ENCODE data around the gene NR6A1. TPM values are rescaled to one million over a fixed set of nuclear protein-coding genes. Genes with fewer than 3 reads are reported as not detected.
A peak's percentile ranks its signal among the peaks of the same experiment; 100 is the strongest.

NR6A1 gene
- total and polyA plus RNA-seq, 5 donors, result 0.57 to 1.9 (median 0.91) TPM

- ATAC-seq (no peak), DNase-seq (no peak)
- Histone ChIP-seq H3K4me3 (ENCODE audit: low read length) (no peak overlapping the region), H3K9me3 (ENCODE audit: control insufficient read depth, low read length) (no peaks in the 10 kb centered on the region), H3K27ac (ENCODE audit: low read length) (no peak overlapping the region), H3K27me3 (ENCODE audit: control insufficient read depth, insufficient read depth) (no peaks in the 10 kb centered on the region), H3K4me1 (ENCODE audit: control insufficient read depth, insufficient read depth, low read length) (peaks cover 8% of the 10 kb centered on the region)
- WGBS, result 79% methylated on average over 11 of the region's 11 CpGs
- intact Hi-C loops (cut with DNase I), result no loop called here
These were observed 23.9 kb upstream of the NR6A1 start for GRCh38 chr9:124794902-124795491.

- H3K27ac ChIP-seq (ENCODE audit: low read length), result no peak overlapping the region
- peak; percentile 30 to 50 for ATAC-seq
- no peaks in the 10 kb centered on the region for H3K9me3 ChIP-seq (ENCODE audit: control insufficient read depth, low read length)
- no peak overlapping the region for H3K4me3 ChIP-seq (ENCODE audit: low read length)
- H3K27me3 ChIP-seq (ENCODE audit: control insufficient read depth, insufficient read depth), result no peaks in the 10 kb centered on the region
- peak in 1 of 3 donors; percentile 37 for DNase-seq
- intact Hi-C loops (cut with DNase I), result no loop called here
- H3K4me1 ChIP-seq (ENCODE audit: control insufficient read depth, insufficient read depth, low read length), result peaks cover 8% of the 10 kb centered on the region
- 56% methylated on average over 9 of the region's 9 CpGs for WGBS
These were observed 22.0 kb upstream of the NR6A1 start for GRCh38 chr9:124793015-124793541.

- intact Hi-C loops (cut with DNase I), result no loop called here
- Histone ChIP-seq H3K4me3 (ENCODE audit: low read length) (no peak overlapping the region), H3K27me3 (ENCODE audit: control insufficient read depth, insufficient read depth) (no peaks in the 10 kb centered on the region), H3K4me1 (ENCODE audit: control insufficient read depth, insufficient read depth, low read length) (peaks cover 5% of the 10 kb centered on the region), H3K27ac (ENCODE audit: low read length) (no peak overlapping the region), H3K9me3 (ENCODE audit: control insufficient read depth, low read length) (no peaks in the 10 kb centered on the region)
- ATAC-seq (no peak), DNase-seq (no peak)
- 83% methylated on average over 8 of the region's 8 CpGs for WGBS
These were observed 21.3 kb upstream of the NR6A1 start for GRCh38 chr9:124792257-124793014.

GRCh38 chr9:124790801-124791505, 19.8 kb upstream of the NR6A1 start:
- intact Hi-C loops (cut with DNase I), result no loop called here
- H3K9me3 ChIP-seq (ENCODE audit: control insufficient read depth, low read length), result no peaks in the 10 kb centered on the region
- no peak for ATAC-seq
- H3K27me3 ChIP-seq (ENCODE audit: control insufficient read depth, insufficient read depth), result no peaks in the 10 kb centered on the region
- no peaks in the 10 kb centered on the region for H3K4me1 ChIP-seq (ENCODE audit: control insufficient read depth, insufficient read depth, low read length)
- no peak overlapping the region for H3K4me3 ChIP-seq (ENCODE audit: low read length)
- DNase-seq, result no peak
- H3K27ac ChIP-seq (ENCODE audit: low read length), result no peak overlapping the region
- WGBS, result 92% methylated on average over 5 of the region's 5 CpGs

- no peak overlapping the region for H3K4me3 ChIP-seq (ENCODE audit: low read length)
- no peaks in the 10 kb centered on the region for H3K4me1 ChIP-seq (ENCODE audit: control insufficient read depth, insufficient read depth, low read length)
- no peak overlapping the region for H3K27ac ChIP-seq (ENCODE audit: low read length)
- H3K27me3 ChIP-seq (ENCODE audit: control insufficient read depth, insufficient read depth), result no peaks in the 10 kb centered on the region
- no peaks in the 10 kb centered on the region for H3K9me3 ChIP-seq (ENCODE audit: control insufficient read depth, low read length)
- WGBS, result 92% methylated on average over 8 of the region's 8 CpGs
- no peak for ATAC-seq
- intact Hi-C loops (cut with DNase I), result no loop called here
- DNase-seq, result no peak
These were observed 19.2 kb upstream of the NR6A1 start for GRCh38 chr9:124790301-124790700.

GRCh38 chr9:124789531-124789930, 18.4 kb upstream of the NR6A1 start:
- intact Hi-C loops (cut with DNase I), result no loop called here
- WGBS, result 78% methylated on average over 2 of the region's 2 CpGs
- no peak for DNase-seq

GRCh38 chr9:124788542-124789217, 17.6 kb upstream of the NR6A1 start:
- no peaks in the 10 kb centered on the region for H3K9me3 ChIP-seq (ENCODE audit: control insufficient read depth, low read length)
- ATAC-seq, result no peak
- no peaks in the 10 kb centered on the region for H3K4me1 ChIP-seq (ENCODE audit: control insufficient read depth, insufficient read depth, low read length)
- H3K4me3 ChIP-seq (ENCODE audit: low read length), result no peak overlapping the region
- WGBS, result 92% methylated on average over 3 of the region's 3 CpGs
- intact Hi-C loops (cut with DNase I), result no loop called here
- no peak overlapping the region for H3K27ac ChIP-seq (ENCODE audit: low read length)
- no peak for DNase-seq
- H3K27me3 ChIP-seq (ENCODE audit: control insufficient read depth, insufficient read depth), result no peaks in the 10 kb centered on the region

More at GRCh38 chr9:124789531-124789930, 18.4 kb upstream of the NR6A1 start:
- ATAC-seq, result no peak
- Histone ChIP-seq H3K9me3 (ENCODE audit: control insufficient read depth, low read length) (no peaks in the 10 kb centered on the region), H3K27me3 (ENCODE audit: control insufficient read depth, insufficient read depth) (no peaks in the 10 kb centered on the region), H3K27ac (ENCODE audit: low read length) (no peak overlapping the region), H3K4me1 (ENCODE audit: control insufficient read depth, insufficient read depth, low read length) (no peaks in the 10 kb centered on the region), H3K4me3 (ENCODE audit: low read length) (no peak overlapping the region)

GRCh38 chr9:124786881-124787573, 15.9 kb upstream of the NR6A1 start:
- H3K9me3 ChIP-seq (ENCODE audit: control insufficient read depth, low read length), result no peaks in the 10 kb centered on the region
- intact Hi-C loops (cut with DNase I), result no loop called here
- H3K27ac ChIP-seq (ENCODE audit: low read length), result no peak overlapping the region
- no peak overlapping the region for H3K4me3 ChIP-seq (ENCODE audit: low read length)
- no peaks in the 10 kb centered on the region for H3K4me1 ChIP-seq (ENCODE audit: control insufficient read depth, insufficient read depth, low read length)
- 95% methylated on average over 20 of the region's 20 CpGs for whole genome bisulfite sequencing
- DNase-seq (no peak), ATAC-seq (no peak)
- no peaks in the 10 kb centered on the region for H3K27me3 ChIP-seq (ENCODE audit: control insufficient read depth, insufficient read depth)

- WGBS, result 9% methylated on average over 2 of the region's 2 CpGs
- DNase-seq, result no peak
- H3K27ac ChIP-seq (ENCODE audit: low read length), result no peak overlapping the region
- intact Hi-C loops (cut with DNase I), result no loop called here
- no peak overlapping the region for H3K4me3 ChIP-seq (ENCODE audit: low read length)
- peaks cover 7% of the 10 kb centered on the region for H3K4me1 ChIP-seq (ENCODE audit: control insufficient read depth, insufficient read depth, low read length)
- peak; percentile 22 to 63 for ATAC-seq
- H3K9me3 ChIP-seq (ENCODE audit: control insufficient read depth, low read length), result no peaks in the 10 kb centered on the region
- no peaks in the 10 kb centered on the region for H3K27me3 ChIP-seq (ENCODE audit: control insufficient read depth, insufficient read depth)
These were observed 13.4 kb upstream of the NR6A1 start for GRCh38 chr9:124784509-124784908.

GRCh38 chr9:124783830-124784229, 12.7 kb upstream of the NR6A1 start:
- Histone ChIP-seq H3K4me1 (ENCODE audit: control insufficient read depth, insufficient read depth, low read length) (peaks cover 7% of the 10 kb centered on the region), H3K27me3 (ENCODE audit: control insufficient read depth, insufficient read depth) (no peaks in the 10 kb centered on the region), H3K9me3 (ENCODE audit: control insufficient read depth, low read length) (no peaks in the 10 kb centered on the region), H3K4me3 (ENCODE audit: low read length) (no peak overlapping the region), H3K27ac (ENCODE audit: low read length) (no peak overlapping the region)
- ATAC-seq, result no peak
- 88% methylated on average over 2 of the region's 2 CpGs for WGBS
- intact Hi-C loops (cut with DNase I), result no loop called here
- DNase-seq, result no peak

All from right cardiac atrium (tissue), 5 donors.